Gastroesophageal sphincter (tissue), 3 donors: ENCODE data around the gene VCP.

Experiments
- CTCF ChIP-seq, 4 experiments: fragments of 200-600 bp in 2 of 4; fragments of 450-650 bp in 2 of 4; sonication (generic) in 1 of 4; IDR thresholded peaks; one replicate each; pipeline ENCODE4 v1.5.1; 2017 to 2019; ENCODE audit warnings: antibody characterized with exemption in 4 of 4, mild to moderate bottlenecking in 2 of 4, moderate library complexity in 2 of 4
- POLR2A ChIP-seq, 2 donors: fragments of 450-650 bp; IDR thresholded peaks; one replicate each; pipeline ENCODE4 v1.6.1; 2017; ENCODE audit warnings: antibody characterized with exemption in 2 of 2, mild to moderate bottlenecking in 2 of 2, moderate library complexity in 1 of 2

GRCh38 chr9:35042081-35042604 lies 30.3 kb downstream of the VCP start:
- TF ChIP-seq CTCF (IDR thresholded peaks at IDR 0.05) (no peak), POLR2A (IDR thresholded peaks at IDR 0.05) (no peak)
